Measurements from ENCODE around the gene SLC40A1. TPM values are rescaled to one million over a fixed set of nuclear protein-coding genes. Genes with fewer than 3 reads are reported as not detected.

Gene SLC40A1
- total and polyA plus RNA-seq, 2 donors from 2014 or later, result 45.8 to 78.4 TPM

DNA sequence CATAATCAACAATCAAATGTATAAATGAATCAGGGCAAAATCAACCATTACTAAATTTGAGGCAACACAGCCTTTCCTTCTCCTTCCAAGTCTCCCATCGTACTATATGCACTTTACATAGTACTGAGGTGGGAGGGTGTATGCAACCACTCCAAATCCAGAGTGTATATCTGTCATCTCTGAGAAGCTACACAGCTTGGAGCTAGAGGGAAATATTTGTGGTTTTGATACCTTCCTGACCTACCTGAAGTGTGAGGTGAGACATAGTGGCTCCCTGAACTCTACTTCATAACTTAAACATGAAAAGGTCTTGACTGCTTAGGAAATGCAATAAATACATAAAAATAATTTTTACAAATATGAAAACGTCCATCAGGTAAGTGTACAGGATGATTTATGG is 30.1 kb upstream of the SLC40A1 start:
- FAIRE-seq (no peak), DNase-seq (no peak)
- no peaks in the 10 kb centered on the region for H3K27me3 ChIP-seq (ENCODE audit: control insufficient read depth, insufficient read depth, low read length)
- intact Hi-C loops (cut with DNase I), result no loop called here
- H3K9ac ChIP-seq (ENCODE audit: low read length in 3 of 3), result no peak overlapping the region
- H3K4me3 ChIP-seq (ENCODE audit: low read length in 3 of 3), result no peak overlapping the region
- H3K9me3 ChIP-seq (ENCODE audit: control insufficient read depth in 2 of 3, insufficient read depth in 1 of 3, low read length in 3 of 3), result no peaks in the 10 kb centered on the region
- H3K36me3 ChIP-seq (ENCODE audit: control insufficient read depth in 2 of 3, insufficient read depth in 3 of 3, low read length in 3 of 3), result no peaks in the 10 kb centered on the region
- TF ChIP-seq, protein P1, sequence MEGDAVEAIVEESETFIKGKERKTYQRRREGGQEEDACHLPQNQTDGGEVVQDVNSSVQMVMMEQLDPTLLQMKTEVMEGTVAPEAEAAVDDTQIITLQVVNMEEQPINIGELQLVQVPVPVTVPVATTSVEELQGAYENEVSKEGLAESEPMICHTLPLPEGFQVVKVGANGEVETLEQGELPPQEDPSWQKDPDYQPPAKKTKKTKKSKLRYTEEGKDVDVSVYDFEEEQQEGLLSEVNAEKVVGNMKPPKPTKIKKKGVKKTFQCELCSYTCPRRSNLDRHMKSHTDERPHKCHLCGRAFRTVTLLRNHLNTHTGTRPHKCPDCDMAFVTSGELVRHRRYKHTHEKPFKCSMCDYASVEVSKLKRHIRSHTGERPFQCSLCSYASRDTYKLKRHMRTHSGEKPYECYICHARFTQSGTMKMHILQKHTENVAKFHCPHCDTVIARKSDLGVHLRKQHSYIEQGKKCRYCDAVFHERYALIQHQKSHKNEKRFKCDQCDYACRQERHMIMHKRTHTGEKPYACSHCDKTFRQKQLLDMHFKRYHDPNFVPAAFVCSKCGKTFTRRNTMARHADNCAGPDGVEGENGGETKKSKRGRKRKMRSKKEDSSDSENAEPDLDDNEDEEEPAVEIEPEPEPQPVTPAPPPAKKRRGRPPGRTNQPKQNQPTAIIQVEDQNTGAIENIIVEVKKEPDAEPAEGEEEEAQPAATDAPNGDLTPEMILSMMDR (IDR thresholded peaks at IDR 0.05; ENCODE audit: borderline replicate concordance, extremely low read depth, insufficient read depth), result no peak
- H3K27ac ChIP-seq (ENCODE audit: low read depth in 2 of 2, low read length in 2 of 2), result no peak overlapping the region
- peaks cover 0 to 3% (median 0%) of the 10 kb centered on the region in 3 donors for H3K4me1 ChIP-seq (ENCODE audit: control insufficient read depth in 2 of 3, insufficient read depth in 2 of 3, low read depth in 1 of 3, low read length in 3 of 3)

DNA sequence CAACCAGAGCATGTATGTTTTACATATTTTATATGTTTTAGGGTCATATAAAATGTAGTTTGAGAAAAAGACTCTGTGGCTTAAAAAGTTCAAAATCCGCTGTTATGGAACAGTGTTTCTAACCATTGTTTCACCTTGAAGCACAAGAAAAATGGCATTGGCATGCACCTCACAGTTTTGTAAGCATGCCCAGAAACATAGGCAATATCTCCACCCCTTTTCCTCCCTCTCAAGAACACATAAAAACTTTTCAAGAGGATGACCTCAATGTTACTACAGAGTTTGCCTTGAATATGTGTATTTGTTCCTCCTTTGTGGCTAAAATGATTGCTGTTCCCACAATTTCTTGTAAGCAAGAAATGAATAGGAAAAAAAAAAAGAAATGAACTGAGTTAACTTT is 29.3 kb upstream of the SLC40A1 start:
- H3K4me1 ChIP-seq (ENCODE audit: control insufficient read depth in 2 of 3, insufficient read depth in 2 of 3, low read depth in 1 of 3, low read length in 3 of 3), result peaks cover 0 to 3% (median 0%) of the 10 kb centered on the region in 3 donors
- no peak for FAIRE-seq
- TF ChIP-seq, protein P1 (IDR thresholded peaks at IDR 0.05; ENCODE audit: borderline replicate concordance, extremely low read depth, insufficient read depth), result no peak
- DNase-seq, result no peak
- H3K27ac ChIP-seq (ENCODE audit: low read depth in 2 of 2, low read length in 2 of 2), result no peak overlapping the region
- H3K36me3 ChIP-seq (ENCODE audit: control insufficient read depth in 2 of 3, insufficient read depth in 3 of 3, low read length in 3 of 3), result no peaks in the 10 kb centered on the region
- no peaks in the 10 kb centered on the region for H3K27me3 ChIP-seq (ENCODE audit: control insufficient read depth, insufficient read depth, low read length)
- intact Hi-C loops (cut with DNase I), result no loop called here
- H3K9me3 ChIP-seq (ENCODE audit: control insufficient read depth in 2 of 3, insufficient read depth in 1 of 3, low read length in 3 of 3), result no peaks in the 10 kb centered on the region
- H3K9ac ChIP-seq (ENCODE audit: low read length in 3 of 3), result no peak overlapping the region
- no peak overlapping the region for H3K4me3 ChIP-seq (ENCODE audit: low read length in 3 of 3)

DNA sequence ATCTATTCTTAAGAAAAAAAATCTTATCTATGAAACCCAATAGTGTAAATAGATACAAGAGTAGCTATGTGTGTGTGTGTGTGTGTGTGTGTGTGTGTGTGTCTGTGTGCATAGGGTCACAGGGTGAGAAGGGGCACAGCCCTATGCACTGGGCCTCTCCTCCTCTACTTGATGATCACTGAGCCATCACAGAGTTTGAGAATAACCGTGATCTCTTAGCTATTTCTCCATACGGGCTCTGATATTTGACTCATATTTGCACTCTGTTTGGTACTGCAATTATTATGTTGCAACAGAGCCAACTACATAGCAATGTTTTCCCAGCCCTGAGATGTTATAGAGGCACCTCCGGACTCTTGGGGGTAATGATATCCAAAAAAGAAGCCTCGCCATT is 28.8 kb upstream of the SLC40A1 start:
- TF ChIP-seq, protein P1 (IDR thresholded peaks at IDR 0.05; ENCODE audit: borderline replicate concordance, extremely low read depth, insufficient read depth), result no peak
- intact Hi-C loops (cut with DNase I), result no loop called here
- Histone ChIP-seq H3K4me3 (ENCODE audit: low read length in 3 of 3) (no peak overlapping the region), H3K27me3 (ENCODE audit: control insufficient read depth, insufficient read depth, low read length) (no peaks in the 10 kb centered on the region), H3K36me3 (ENCODE audit: control insufficient read depth in 2 of 3, insufficient read depth in 3 of 3, low read length in 3 of 3) (no peaks in the 10 kb centered on the region), H3K9ac (ENCODE audit: low read length in 3 of 3) (no peak overlapping the region), H3K27ac (ENCODE audit: low read depth in 2 of 2, low read length in 2 of 2) (no peak overlapping the region), H3K4me1 (ENCODE audit: control insufficient read depth in 2 of 3, insufficient read depth in 2 of 3, low read depth in 1 of 3, low read length in 3 of 3) (peaks cover 0 to 3% (median 0%) of the 10 kb centered on the region in 3 donors), H3K9me3 (ENCODE audit: control insufficient read depth in 2 of 3, insufficient read depth in 1 of 3, low read length in 3 of 3) (no peaks in the 10 kb centered on the region)
- DNase-seq (no peak), FAIRE-seq (no peak)

DNA sequence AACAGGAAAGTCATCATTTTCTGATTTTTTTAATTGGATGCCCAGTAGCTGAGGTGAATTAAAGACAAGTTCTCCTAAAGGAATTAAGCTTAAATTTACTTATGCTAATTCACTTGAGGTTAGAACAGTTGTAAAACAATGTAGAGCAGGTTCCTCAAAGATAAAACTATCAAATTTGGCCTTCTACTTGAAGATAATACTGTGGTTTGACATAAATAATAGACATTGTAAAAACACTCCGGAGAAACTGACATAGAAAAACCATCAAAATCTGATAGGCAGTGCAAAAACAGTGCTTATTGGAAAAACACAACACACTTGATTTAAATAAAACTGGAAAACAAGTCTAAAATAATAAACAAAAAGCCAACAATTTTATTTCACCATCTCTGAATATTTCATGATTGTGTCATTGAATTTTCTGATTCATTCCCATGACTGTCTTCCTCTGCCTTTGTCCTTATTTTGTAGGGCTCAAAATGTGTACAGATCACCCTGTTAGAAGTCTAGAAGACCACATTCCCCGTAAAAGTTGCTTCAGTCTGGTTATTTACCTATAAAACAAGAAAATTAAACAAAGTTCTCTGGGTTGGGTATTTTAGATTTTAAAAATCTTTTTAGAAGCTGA is 28.3 kb upstream of the SLC40A1 start:
- peaks cover 0 to 3% (median 0%) of the 10 kb centered on the region in 3 donors for H3K4me1 ChIP-seq (ENCODE audit: control insufficient read depth in 2 of 3, insufficient read depth in 2 of 3, low read depth in 1 of 3, low read length in 3 of 3)
- intact Hi-C loops (cut with DNase I), result no loop called here
- DNase-seq, result no peak
- no peak overlapping the region for H3K4me3 ChIP-seq (ENCODE audit: low read length in 3 of 3)
- no peak overlapping the region for H3K27ac ChIP-seq (ENCODE audit: low read depth in 2 of 2, low read length in 2 of 2)
- H3K9ac ChIP-seq (ENCODE audit: low read length in 3 of 3), result no peak overlapping the region
- H3K36me3 ChIP-seq (ENCODE audit: control insufficient read depth in 2 of 3, insufficient read depth in 3 of 3, low read length in 3 of 3), result no peaks in the 10 kb centered on the region
- H3K27me3 ChIP-seq (ENCODE audit: control insufficient read depth, insufficient read depth, low read length), result no peaks in the 10 kb centered on the region
- FAIRE-seq, result no peak
- H3K9me3 ChIP-seq (ENCODE audit: control insufficient read depth in 2 of 3, insufficient read depth in 1 of 3, low read length in 3 of 3), result no peaks in the 10 kb centered on the region
- TF ChIP-seq, protein P1 (IDR thresholded peaks at IDR 0.05; ENCODE audit: borderline replicate concordance, extremely low read depth, insufficient read depth), result no peak

Measured in kidney (tissue), 14 donors.